Middle frontal gyrus (tissue), 1 donor: Measurements from ENCODE around the gene ZNF595.
"Not testable (repeated sequence)": the region's sequence is repeated elsewhere in the genome, so short reads cannot be mapped to it uniquely, and the experiment has no call there.

Experiments
- DNase-seq: peaks from one replicate; pipeline ENCODE4 v3.0.0-alpha.2; 2015; ENCODE audit warnings: low spot score; ENCODE audit errors: extremely low spot score

Gene ZNF595

DNA sequence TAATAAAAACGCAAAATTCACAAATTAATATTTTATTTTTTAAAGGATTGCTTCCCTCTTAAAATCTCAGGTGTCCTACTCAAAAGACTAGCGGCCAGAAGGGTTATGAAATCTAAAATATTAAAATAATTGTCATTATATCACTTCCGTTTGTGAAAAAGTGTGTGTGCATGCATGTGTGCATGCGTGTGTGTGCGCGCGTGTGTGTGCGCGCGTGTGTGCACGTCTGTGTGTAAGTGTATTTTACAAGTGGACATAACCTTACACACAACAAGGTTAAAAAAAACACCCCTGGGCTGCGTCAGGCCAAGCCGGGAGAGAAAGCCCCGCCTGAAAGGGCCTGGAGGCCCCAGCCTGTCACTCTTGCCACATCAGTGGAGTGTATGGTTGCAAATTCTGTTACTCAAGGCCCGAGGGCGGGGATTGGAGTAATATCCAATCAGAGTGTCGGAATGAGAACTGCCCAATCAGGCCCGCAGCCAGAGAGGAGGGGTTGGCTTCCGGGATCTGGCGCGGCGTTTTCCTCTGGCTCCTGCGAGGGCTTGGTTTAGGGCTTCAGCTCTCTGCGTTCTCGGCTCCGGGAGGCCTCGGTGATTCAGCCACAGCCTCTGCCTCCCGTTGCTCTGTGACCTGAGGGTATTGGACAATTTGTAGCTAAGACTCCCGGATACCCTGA lies at the start of gene ZNF595:
ZNF595 (plus strand) TSS at position 518 of the 676 bp plus-strand sequence. CDS start 168 bp downstream, outside the sequence.
- not testable (repeated sequence) for DNase-seq

DNA sequence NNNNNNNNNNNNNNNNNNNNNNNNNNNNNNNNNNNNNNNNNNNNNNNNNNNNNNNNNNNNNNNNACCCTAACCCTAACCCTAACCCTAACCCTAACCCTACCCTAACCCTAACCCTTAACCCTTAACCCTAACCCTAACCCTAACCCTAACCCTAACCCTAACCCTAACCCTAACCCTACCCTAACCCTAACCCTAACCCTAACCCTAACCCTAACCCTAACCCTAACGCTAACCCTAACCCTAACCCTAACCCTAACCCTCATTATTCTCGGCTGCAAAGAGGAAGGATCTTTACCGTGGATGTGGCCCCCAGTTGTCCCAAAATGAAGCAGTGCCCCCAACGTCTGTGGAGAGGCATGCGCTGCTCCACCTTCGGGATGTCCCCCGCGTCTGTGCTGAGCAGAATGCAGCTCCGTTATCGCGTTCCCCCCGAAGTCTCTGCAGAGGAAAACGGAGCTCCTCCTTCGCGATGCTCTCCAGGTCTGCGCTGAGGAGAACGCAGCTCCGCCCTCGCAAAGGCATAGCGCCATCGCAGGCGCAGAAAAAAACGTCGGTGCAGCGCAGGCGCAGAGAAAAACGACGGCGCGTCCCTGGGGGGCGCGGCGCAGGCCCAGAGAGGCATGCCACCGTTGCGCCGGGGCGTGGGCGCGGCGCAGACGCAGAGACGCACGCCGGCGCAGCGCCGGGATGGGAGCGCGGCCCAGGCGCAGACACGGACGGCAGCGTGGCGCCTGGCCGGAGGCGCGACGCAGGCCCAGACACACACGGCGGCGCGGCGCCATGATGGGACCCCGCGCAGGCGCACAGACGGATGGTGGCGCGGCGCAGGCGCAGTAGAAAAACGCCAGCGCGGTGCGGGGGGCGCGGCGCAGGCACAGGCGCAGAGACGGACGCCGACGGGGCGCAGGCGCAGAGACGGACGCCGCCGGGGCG lies 42.9 kb upstream of the ZNF595 start:
- not testable (repeated sequence) for DNase-seq

DNA sequence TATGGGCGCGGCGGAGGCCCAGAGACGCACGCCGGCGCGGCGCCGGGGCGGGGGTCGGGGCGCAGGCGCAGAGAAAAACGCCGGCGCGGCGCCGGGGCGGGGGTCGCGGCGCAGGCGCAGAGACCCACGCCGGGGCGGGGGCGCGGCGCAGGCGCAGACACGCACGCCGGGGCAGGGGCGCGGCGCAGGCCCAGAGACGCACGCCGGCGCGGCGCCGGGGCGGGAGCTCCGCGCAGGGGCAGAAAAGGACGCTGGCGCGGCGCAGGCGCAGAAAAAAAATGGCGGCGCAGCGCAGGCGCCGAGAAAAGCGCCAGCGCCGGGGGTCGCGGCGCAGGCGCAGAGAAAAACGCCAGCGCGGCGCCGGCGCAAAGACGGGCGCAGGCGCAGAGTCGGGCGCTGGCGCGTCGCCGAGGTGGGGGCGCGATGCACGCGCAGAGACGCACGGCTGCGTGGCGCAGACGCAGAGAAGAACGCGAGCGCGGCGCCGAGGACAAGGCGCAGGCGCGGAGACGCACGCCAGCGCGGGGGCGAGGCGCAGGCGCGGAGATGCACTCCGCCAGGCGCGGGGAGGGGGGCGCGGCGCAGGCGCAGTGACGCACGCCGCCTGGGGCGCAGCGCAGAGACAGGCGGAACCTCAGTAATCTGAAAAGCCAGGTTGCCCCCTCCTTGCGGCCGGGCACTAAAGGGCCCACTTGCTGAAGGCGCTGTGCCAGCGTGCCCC lies 41.9 kb upstream of the ZNF595 start:
- not testable (repeated sequence) for DNase-seq

DNA sequence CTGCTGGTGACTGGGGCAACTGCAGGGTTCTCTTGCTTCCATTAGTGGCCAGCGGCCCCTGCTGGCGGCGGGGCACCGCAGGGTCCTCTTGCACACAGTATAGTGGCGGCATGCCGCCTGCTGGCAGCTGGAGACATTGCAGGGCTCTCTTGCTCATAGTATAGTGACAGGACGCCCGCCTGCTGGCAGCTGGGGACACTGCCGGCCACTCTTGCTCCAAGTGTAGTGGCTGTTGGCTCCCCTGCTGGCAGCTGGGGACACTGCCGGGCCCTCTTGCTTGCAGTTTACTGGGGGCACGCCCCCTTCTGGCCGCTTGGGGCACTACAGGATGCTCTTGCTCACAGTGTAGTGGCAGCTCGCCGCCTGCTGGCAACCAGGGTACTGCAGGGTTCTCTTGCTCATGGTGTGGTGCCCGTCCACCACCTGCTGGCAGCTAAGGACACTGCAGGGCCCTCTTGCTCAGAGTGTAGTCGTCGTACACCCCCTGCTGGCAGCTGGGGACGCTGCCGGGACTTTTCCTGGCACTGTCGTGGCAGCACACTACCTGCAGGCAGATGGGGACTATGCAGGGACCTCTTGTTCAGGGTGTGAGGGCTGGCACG lies 41.2 kb upstream of the ZNF595 start:
- not testable (repeated sequence) for DNase-seq

DNA sequence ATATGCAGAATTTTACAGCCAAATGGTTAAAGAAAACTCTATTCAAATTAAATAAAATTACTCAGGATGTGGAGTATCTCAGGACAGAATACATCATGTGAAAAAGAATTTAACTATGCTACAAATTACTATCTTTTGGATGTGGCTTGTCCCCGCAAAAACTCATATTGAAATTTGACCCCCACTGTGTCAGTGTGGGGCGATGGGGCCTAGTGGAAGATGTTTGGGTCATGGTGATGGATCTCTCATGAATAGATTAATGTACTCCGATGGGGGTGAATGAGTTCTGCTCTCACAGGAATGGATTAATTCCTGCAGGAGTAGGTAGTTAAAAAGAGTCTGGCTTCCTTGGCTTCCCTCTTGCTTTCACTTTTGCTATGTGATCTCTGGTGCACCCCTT lies 35.0 kb upstream of the ZNF595 start:
- DNase-seq: not testable (repeated sequence)

DNA sequence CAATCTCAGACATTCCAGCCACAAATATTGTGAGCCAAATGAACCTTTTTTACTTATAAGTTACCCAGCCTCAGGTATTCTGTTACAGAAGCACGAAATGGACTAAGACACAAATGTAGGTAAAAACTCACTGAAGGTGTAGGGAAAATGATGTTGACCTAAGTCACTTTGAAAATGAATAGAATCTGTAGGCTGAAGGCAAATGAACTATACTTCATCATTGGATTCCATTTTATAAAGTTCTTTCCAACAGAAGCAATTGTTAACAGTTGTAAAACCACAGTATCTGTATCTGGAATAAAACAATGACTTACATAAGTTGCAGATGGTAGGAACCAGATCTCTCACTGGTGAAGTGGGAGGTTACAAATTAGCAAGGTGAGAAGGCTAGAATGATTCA lies 34.5 kb upstream of the ZNF595 start:
- DNase-seq: not testable (repeated sequence)

DNA sequence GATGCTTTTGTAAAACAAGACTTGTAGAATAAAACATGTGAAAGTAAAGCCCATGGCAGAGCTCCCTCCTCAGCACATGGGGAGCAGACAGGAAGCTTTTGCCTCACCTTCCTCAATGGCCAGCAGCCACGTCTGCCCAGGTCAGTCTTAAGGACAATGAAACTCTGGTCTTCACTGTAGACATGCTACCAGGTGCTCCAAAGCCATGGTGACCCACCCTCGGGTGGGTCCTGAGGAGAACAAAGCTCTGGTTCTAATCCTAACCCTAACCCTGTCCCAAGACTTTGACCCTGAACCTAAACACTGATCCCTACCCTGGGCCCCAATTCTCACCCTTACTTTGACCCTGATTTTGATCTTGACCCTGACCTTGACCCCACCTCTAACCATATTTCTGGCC lies 30.2 kb upstream of the ZNF595 start:
- DNase-seq: not testable (repeated sequence)

DNA sequence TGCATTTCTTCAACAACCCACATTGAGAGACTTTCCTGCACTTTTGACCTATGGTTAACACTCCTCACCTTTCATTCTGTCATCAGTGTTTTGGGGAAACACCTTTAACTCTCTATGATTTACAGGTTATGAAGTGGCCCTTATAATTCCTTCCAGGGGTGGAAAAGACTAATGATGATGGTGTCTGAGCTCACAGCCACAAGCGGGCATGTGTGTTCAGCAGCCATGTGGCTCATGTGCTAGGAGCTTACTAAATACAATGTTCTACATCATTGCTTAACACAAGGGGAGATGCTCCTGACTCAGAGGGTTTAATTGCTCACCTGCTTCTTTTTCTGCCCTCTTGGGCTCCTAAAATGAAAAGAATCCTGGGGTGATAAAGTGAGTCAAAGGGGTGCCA lies 28.8 kb upstream of the ZNF595 start:
- DNase-seq: not testable (repeated sequence)

DNA sequence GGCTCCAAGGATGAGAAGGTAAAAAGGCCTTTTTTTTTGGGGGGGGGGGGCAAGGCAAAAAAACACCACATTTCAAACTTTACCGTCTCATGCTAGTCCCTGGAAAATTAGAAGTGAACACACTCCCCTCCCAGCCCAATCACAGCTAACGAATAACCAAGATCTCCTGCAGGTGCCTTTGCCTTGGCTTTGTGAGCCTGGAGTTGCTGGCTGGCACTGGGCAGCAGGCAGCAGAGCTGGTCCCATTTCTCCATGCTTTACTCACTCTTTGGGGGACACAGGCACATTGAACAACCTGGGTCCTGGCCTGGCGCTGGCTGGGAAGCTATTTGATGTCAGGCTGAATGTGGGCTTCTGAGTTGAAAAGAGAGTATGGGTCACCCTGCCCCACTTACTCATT lies 25.6 kb upstream of the ZNF595 start:
- DNase-seq: not testable (repeated sequence)

DNA sequence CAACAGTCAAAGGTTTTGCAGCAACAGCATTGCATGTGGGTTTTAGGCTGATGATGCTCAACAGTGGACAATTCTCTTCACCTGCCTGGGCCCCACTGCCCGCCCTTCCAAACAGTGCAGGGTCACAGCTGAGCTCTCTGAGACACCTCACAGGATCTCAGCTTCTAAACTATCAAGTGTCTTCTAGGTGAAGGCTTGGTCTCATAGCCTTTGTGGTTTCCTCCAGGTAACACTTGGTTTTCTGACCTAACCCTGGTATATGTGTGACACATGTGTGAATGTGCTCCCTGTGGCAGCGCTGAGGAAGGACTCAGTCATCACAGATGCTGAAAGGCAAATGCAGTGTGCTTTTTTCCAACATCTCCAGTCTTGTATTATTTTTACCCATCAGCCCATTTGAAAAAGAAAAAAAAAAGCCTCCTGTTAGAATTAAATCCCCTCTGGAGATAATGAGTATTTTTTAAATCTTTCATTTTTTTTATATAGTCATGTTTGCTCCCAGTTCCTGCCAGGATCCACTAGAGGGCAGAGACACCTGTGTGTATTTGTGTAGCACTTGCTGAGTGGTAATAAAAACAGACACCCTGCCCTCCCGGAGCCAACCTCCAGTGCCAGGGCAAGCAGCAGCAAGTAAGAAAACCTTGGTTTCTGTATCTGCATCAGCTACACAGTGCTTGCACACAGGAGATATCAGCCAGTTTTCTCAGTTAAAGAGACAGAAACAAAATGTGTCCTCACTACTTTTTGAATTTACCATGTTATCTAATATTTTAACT lies 24.2 kb upstream of the ZNF595 start:
- not testable (repeated sequence) for DNase-seq

DNA sequence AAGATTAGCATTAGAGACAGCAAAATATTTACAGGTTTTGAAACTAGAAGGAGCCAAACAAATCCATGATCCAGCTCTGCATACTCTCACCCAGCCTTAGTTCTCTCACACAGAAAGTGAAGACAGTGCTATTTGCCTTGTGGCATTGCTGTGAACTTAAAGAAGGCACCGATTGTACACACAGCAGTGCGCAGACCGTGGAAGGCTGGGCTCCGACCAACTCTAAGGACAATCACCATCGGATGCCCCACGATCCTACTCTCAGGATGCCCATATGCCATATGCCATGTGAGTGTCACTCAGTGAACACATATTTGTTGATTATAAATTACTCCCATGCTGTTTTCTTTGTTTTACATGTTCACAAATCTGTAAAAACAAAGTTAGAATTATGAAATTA lies 19.8 kb upstream of the ZNF595 start:
- not testable (repeated sequence) for DNase-seq

DNA sequence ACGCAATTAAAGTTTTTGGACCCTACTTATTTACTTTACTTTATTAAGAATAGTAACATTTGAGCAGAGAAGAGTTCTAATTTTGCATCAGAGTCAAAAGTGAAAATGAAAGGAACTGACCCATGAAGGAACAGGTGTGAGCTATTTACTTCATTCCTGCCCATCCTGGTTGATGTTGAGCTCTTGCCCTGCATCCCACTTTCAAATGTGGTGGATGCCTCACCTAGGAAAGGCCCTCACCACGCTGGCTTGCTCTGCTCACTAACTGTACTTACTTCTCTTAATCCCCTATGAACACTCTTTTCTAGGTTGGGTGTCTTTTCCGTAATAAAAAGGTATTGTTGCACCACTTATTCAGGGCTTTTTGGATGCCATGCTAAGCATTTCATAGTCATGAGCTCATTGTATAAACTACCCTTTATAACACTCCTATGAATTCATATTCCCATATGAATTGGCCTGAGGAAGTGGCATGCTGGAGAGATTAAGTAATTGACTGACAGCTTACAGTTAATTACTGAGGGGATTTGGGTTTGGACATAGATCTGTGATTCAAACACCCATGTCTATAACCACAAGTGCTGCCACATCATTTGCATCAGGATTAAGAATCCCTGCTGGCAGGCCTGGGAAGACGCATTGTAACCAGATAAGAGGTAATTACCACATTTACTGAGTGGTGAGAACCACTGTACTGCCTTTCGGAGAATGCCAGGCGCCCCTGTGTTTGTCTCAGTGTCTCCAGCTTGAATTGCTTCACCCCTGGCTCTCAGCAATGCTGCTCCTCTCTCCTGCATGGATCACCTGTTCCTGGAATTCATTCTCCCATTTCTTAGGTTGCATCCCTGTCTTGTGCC lies 16.3 kb upstream of the ZNF595 start:
- not testable (repeated sequence) for DNase-seq

DNA sequence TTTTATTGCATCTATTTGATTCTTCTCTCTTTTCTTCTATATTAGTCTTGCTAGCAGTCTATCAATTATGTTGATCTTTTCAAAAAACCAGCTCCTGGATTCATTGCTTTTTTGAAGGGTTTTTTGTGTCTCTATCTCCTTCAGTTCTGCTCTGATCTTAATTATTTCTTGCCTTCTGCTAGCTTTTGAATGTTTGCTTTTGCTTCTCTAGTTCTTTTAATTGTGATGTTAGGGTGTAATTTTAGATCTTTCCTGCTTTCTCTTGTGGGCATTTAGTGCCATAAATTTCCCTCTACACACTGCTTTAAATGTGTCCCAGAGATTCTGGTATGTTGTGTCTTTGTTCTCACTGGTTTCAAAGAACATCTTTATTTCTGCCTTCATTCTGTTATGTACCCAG lies 14.9 kb upstream of the ZNF595 start:
- DNase-seq: not testable (repeated sequence)

DNA sequence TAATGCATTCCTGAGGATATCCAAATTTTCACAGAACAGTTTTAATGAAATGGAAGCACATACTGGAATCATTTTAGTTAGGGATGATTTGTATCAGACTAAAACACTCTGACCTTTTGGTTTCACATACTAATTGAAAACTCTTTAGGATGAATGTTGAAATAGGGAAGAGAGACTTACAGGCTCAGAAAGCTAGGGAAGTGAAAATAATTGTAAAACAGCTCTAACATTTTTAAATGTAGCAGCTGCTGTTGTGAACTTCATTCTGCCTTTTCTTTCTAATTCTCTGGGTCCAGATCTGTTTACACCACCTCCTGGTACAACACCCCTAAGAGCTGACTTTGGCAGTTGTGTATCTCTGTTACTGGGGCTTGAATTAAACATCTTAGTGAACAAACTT lies 9.7 kb upstream of the ZNF595 start:
- DNase-seq: not testable (repeated sequence)

DNA sequence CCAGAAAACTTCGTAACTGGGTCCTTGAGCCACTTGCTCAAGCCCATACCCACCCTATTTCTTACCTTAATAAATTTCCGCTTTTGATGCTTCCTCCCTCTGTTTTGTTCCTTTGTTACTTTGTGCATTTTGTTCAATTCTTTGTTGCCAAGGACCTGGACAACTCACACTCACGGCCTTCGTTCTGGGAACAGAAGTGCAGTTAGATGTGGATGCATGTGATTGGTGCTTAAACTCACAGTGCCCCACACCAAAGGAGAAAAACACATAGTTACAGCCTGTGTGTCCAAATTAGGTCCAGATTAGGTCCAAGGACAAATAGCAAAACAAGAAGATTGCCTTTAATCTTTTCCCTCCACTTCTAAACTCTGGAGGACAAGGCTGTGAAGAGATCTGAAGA lies 1.9 kb upstream of the ZNF595 start:
- not testable (repeated sequence) for DNase-seq

DNA sequence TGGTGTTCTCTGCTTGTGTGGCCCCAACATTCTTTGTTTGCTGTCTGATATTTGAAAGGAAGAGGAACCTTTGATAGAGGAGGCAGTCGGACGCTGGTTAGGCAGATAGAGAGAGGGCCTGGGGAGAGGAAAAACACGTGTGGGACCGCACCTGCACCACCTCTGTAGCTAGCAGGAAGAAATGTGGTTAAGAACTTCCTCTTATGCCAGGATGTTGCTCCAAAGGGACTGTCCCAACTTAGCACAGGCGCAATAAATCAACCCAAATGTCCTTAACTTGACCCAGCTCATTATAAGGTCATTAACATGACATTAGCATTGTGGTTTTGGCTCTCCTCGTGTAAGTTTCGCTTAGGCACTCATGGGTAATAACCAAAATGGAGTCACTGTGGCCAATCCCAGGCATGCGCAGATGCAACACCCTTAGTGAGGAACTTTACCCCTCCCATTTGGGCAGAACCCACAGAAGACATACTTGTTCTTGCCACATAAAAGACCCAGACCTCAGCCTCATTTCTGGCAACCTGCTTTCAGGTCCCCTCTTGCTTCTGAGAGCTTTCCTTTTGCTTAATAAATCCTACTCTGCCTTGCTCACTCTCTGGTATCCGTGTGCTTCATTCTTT lies 1.4 kb upstream of the ZNF595 start:
- not testable (repeated sequence) for DNase-seq

DNA sequence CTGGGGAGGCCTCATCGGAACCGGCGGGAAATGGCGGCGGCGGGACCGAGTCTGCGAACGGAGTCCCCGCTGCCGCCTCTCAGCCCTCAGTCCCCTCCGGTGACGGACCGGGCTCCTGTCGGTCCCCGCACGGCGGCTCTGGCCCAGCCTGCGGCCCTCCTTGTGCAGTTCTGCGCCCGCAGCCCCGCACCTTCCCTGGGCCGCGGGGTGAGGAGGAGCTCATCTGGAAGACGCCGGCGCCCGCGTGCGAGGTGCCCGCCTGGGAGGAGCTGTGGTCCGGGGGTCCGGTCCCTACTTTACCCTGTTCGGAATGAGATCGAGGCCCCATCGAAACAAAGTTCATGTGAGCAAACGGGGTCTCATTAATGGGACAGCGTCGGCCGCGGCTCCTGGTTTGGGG lies 400 bp downstream of the ZNF595 start:
- not testable (repeated sequence) for DNase-seq

DNA sequence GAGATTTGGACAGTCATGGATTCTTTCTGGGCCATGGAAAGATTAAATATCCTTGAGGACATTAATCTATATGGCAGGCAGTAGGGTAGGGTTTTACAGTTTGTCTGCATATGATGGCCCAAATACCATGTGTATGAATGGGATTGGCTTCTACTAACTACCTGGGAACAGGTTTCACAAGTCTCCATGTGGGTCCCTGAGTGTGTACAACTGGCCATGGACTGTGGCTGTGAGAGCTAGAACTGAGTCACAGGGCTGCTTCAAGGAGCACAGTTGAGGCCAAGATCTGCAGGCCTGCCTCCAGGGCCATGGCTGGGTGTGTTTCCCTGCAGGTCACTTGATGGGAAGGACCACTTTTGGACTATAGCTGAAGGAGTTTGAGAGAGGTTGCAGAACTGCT lies 11.6 kb downstream of the ZNF595 start:
- not testable (repeated sequence) for DNase-seq

DNA sequence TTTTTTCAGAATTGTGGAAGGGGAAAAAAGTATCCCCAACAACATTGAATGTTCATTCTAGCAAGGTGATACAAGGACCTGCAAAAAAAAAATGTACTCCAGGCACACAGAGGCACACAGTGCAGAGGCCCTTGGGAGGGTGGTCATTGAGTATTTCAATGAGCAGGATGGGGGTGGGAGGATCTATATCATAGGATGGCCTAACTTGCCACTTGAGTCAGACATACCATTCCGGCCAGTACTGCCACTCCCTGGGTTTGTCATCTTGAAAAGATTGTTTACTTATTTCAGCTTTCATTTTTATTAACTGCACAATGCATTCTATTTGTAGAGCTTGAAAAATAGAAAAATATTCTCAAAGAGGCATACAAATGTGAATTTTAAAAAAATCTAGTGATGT lies 18.7 kb downstream of the ZNF595 start:
- DNase-seq: no peak
